Endothelial cell of umbilical vein (primary cell): ENCODE measurements around the gene ZAR1.

Source experiments
- EZH2 ChIP-seq: IDR thresholded peaks from 2 replicates; pipeline ENCODE4 v1.6.1; 2012; ENCODE audit warnings: borderline replicate concordance, low read depth, mild to moderate bottlenecking, moderate library complexity, low read length, inconsistent platforms; ENCODE audit not compliant: severe bottlenecking
- FOS ChIP-seq: IDR thresholded peaks from 2 replicates; pipeline ENCODE4 v1.6.1; 2011; ENCODE audit warnings: mild to moderate bottlenecking, low read length, moderate library complexity, borderline replicate concordance; ENCODE audit not compliant: insufficient read depth
- JUN ChIP-seq: IDR thresholded peaks from 2 replicates; pipeline ENCODE4 v1.6.1; 2011; ENCODE audit warnings: borderline replicate concordance, low read depth; ENCODE audit not compliant: insufficient read length, insufficient read depth
- MYC ChIP-seq: IDR thresholded peaks from one replicate; pipeline ENCODE4 v1.6.1; 2011; ENCODE audit warnings: mild to moderate bottlenecking, low read depth, low read length
- POLR2A ChIP-seq: IDR thresholded peaks from 2 replicates; pipeline ENCODE4 v1.6.1; 2012; ENCODE audit warnings: low read depth, mild to moderate bottlenecking, control low read depth, low read length
- POLR2AphosphoS5 ChIP-seq: IDR thresholded peaks from 2 replicates; pipeline ENCODE4 v1.6.1; 2012; ENCODE audit warnings: low read depth, mild to moderate bottlenecking, control low read depth, low read length, moderate library complexity; ENCODE audit not compliant: insufficient read depth
- TF ChIP-seq, protein P1 (sequence below), 2 donors: IDR thresholded peaks; 1 replicate in 1 of 2; 2 replicates in 1 of 2; pipeline ENCODE4 v1.5.1; 2011; ENCODE audit warnings: low read length in 2 of 2, mild to moderate bottlenecking in 2 of 2, moderate library complexity in 2 of 2, control low read depth in 1 of 2, inconsistent platforms in 1 of 2, low read depth in 1 of 2; ENCODE audit not compliant: insufficient read depth in 1 of 2; ENCODE audit errors: extremely low read depth in 1 of 2
- TF ChIP-seq, protein P2 (sequence below): IDR thresholded peaks from 2 replicates; pipeline ENCODE4 v1.6.1; 2011; ENCODE audit not compliant: insufficient read depth, insufficient read length

DNA sequence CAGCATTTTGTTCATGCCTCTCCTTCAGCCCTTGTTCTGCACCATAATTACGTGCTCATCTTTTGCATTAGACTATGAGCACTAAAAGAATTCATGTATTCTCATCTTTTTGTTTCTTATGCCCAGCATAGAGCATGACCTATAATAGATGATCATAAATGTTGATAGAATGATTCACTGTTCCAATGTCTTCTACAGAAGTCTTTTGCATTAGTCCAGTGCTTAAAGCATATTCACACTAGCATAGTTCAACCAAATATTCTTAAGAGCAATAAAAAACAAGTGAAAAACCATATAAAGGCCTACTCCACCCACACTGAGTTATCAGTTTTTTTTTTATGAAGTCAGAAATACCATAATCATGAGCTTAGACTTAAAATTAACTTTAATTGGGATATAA lies 43.4 kb upstream of the ZAR1 start:
- TF ChIP-seq EZH2, result no peak
- no peak for TF ChIP-seq POLR2A
- TF ChIP-seq, protein P1, sequence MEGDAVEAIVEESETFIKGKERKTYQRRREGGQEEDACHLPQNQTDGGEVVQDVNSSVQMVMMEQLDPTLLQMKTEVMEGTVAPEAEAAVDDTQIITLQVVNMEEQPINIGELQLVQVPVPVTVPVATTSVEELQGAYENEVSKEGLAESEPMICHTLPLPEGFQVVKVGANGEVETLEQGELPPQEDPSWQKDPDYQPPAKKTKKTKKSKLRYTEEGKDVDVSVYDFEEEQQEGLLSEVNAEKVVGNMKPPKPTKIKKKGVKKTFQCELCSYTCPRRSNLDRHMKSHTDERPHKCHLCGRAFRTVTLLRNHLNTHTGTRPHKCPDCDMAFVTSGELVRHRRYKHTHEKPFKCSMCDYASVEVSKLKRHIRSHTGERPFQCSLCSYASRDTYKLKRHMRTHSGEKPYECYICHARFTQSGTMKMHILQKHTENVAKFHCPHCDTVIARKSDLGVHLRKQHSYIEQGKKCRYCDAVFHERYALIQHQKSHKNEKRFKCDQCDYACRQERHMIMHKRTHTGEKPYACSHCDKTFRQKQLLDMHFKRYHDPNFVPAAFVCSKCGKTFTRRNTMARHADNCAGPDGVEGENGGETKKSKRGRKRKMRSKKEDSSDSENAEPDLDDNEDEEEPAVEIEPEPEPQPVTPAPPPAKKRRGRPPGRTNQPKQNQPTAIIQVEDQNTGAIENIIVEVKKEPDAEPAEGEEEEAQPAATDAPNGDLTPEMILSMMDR (IDR thresholded peaks at IDR 0.05; ENCODE audit: extremely low read depth in 1 of 2, insufficient read depth in 1 of 2, low read depth in 1 of 2, low read length in 2 of 2), result no peak
- TF ChIP-seq, protein P2, sequence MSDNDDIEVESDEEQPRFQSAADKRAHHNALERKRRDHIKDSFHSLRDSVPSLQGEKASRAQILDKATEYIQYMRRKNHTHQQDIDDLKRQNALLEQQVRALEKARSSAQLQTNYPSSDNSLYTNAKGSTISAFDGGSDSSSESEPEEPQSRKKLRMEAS, result no peak
- no peak for TF ChIP-seq MYC
- no peak for TF ChIP-seq FOS
- TF ChIP-seq POLR2AphosphoS5, result no peak
- no peak for TF ChIP-seq JUN
